ENCODE measurements around the gene WDHD1.

- TF ChIP-seq, protein P1, sequence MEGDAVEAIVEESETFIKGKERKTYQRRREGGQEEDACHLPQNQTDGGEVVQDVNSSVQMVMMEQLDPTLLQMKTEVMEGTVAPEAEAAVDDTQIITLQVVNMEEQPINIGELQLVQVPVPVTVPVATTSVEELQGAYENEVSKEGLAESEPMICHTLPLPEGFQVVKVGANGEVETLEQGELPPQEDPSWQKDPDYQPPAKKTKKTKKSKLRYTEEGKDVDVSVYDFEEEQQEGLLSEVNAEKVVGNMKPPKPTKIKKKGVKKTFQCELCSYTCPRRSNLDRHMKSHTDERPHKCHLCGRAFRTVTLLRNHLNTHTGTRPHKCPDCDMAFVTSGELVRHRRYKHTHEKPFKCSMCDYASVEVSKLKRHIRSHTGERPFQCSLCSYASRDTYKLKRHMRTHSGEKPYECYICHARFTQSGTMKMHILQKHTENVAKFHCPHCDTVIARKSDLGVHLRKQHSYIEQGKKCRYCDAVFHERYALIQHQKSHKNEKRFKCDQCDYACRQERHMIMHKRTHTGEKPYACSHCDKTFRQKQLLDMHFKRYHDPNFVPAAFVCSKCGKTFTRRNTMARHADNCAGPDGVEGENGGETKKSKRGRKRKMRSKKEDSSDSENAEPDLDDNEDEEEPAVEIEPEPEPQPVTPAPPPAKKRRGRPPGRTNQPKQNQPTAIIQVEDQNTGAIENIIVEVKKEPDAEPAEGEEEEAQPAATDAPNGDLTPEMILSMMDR (IDR thresholded peaks at IDR 0.05; ENCODE audit: low read length) = no peak
- TF ChIP-seq EZH2 (optimal IDR thresholded peaks at IDR 0.05; ENCODE audit: low read depth, low read length) = no peak
These were observed 90.9 kb downstream of the WDHD1 start for GRCh38 chr14:54935958-54936357.
